Measurements from ENCODE around the gene CNIH2. TPM values are rescaled to one million over a fixed set of nuclear protein-coding genes. Genes with fewer than 3 reads are reported as not detected.

The CNIH2 gene
- total RNA-seq, 2 donors from 2014 or later = 3.6 TPM; not detected in 1

GRCh38 chr11:66329165-66329673, 51.2 kb downstream of the CNIH2 start:
- intact Hi-C loops (cut with DNase I) = loop anchor here (2.0 kb wide), 1 partner anchor 16 kb away; no protein-coding TSS in a partner anchor
- Histone ChIP-seq H3K27ac (no peak overlapping the region), H3K27me3 (replicated peaks; ENCODE audit: insufficient read depth) (no peaks in the 10 kb centered on the region), H3K9me3 (no peaks in the 10 kb centered on the region), H3K4me3 (no peak overlapping the region), H3K36me3 (no peaks in the 10 kb centered on the region), H3K4me1 (replicated peaks) (no peaks in the 10 kb centered on the region)
- 88% methylated on average over 3 of the region's 3 CpGs for WGBS
- no peak for DNase-seq (ENCODE audit: low spot score)
- TF ChIP-seq POLR2A (IDR thresholded peaks at IDR 0.05) (no peak), CTCF (IDR thresholded peaks at IDR 0.05) (no peak), POLR2AphosphoS5 (IDR thresholded peaks at IDR 0.05) (no peak)

GRCh38 chr11:66330931-66331330, 53.0 kb downstream of the CNIH2 start:
- no peak for TF ChIP-seq POLR2A (IDR thresholded peaks at IDR 0.05)
- no peak for TF ChIP-seq CTCF (IDR thresholded peaks at IDR 0.05)
- no peak for TF ChIP-seq POLR2AphosphoS5 (IDR thresholded peaks at IDR 0.05)
- Histone ChIP-seq H3K4me3 (no peak overlapping the region), H3K4me1 (replicated peaks) (peaks cover 4% of the 10 kb centered on the region), H3K9me3 (no peaks in the 10 kb centered on the region), H3K27me3 (replicated peaks; ENCODE audit: insufficient read depth) (no peaks in the 10 kb centered on the region), H3K27ac (no peak overlapping the region), H3K36me3 (no peaks in the 10 kb centered on the region)
- WGBS = 66% methylated on average over 6 of the region's 10 CpGs
- intact Hi-C loops (cut with DNase I) = no loop called here
- no peak for DNase-seq (ENCODE audit: low spot score)

- H3K27me3 ChIP-seq (replicated peaks; ENCODE audit: insufficient read depth) = no peaks in the 10 kb centered on the region
- intact Hi-C loops (cut with DNase I) = no loop called here
Observed at GRCh38 chr11:66331542-66332370, 53.8 kb downstream of the CNIH2 start.

GRCh38 chr11:66332371-66333219, 54.6 kb downstream of the CNIH2 start:
- no peaks in the 10 kb centered on the region for H3K9me3 ChIP-seq
- H3K27ac ChIP-seq = no peak overlapping the region
- intact Hi-C loops (cut with DNase I) = no loop called here
- no peaks in the 10 kb centered on the region for H3K36me3 ChIP-seq
- no peak overlapping the region for H3K4me3 ChIP-seq
- TF ChIP-seq POLR2AphosphoS5 (IDR thresholded peaks at IDR 0.05) (no peak), CTCF (IDR thresholded peaks at IDR 0.05) (no peak), POLR2A (IDR thresholded peaks at IDR 0.05) (no peak)
- H3K4me1 ChIP-seq (replicated peaks) = peaks cover 9% of the 10 kb centered on the region
- no peaks in the 10 kb centered on the region for H3K27me3 ChIP-seq (replicated peaks; ENCODE audit: insufficient read depth)
- 82% methylated on average over 18 of the region's 18 CpGs for WGBS
- no peak for DNase-seq (ENCODE audit: low spot score)

More at GRCh38 chr11:66331542-66332370, 53.8 kb downstream of the CNIH2 start:
- H3K4me1 ChIP-seq (replicated peaks) = peaks cover 8% of the 10 kb centered on the region
- no peak for DNase-seq (ENCODE audit: low spot score)
- no peaks in the 10 kb centered on the region for H3K9me3 ChIP-seq
- WGBS = 88% methylated on average over 12 of the region's 12 CpGs
- H3K36me3 ChIP-seq = no peaks in the 10 kb centered on the region
- H3K27ac ChIP-seq = no peak overlapping the region
- H3K4me3 ChIP-seq = no peak overlapping the region
- no peak for TF ChIP-seq POLR2A (IDR thresholded peaks at IDR 0.05)
- no peak for TF ChIP-seq POLR2AphosphoS5 (IDR thresholded peaks at IDR 0.05)
- no peak for TF ChIP-seq CTCF (IDR thresholded peaks at IDR 0.05)

All from prostate gland (tissue), 2 donors.